ENCODE results near the gene KIF18B. TPM values are rescaled to one million over a fixed set of nuclear protein-coding genes. Genes with fewer than 3 reads are reported as not detected.

KIF18B gene
- total RNA-seq, 1 experiment from 2014 or later: 58.5 TPM

- Histone ChIP-seq H2AFZ (no peak overlapping the region), H3K4me3 (no peak overlapping the region), H3K79me2 (ENCODE audit: low read depth) (no peaks in the 10 kb centered on the region), H3K4me2 (no peak overlapping the region), H3K36me3 (ENCODE audit: low read depth) (no peaks in the 10 kb centered on the region), H3K27me3 (ENCODE audit: insufficient read depth, low read depth) (peaks cover 19% of the 10 kb centered on the region), H3K9me3 (ENCODE audit: insufficient read depth, low read depth) (no peaks in the 10 kb centered on the region), H4K20me1 (ENCODE audit: insufficient read depth) (no peaks in the 10 kb centered on the region), H3K9me2 (ENCODE audit: insufficient read depth) (no peaks in the 10 kb centered on the region), H3F3A (ENCODE audit: insufficient read depth, low read depth) (no peaks in the 10 kb centered on the region), H3K27ac (no peak overlapping the region), H3K4me1 (replicated peaks; ENCODE audit: insufficient read depth) (peaks cover 8% of the 10 kb centered on the region; the same call in 1 of the 2 replicates)
- CTCF ChIA-PET: no interaction called here
- POLR2A ChIA-PET (ENCODE audit: unreplicated experiment): interaction anchor here (0.5 kb wide), 1 partner anchor 24 kb away, joined by 14 read pairs; the partner anchor contains the start of gene C1QL1
- BruUV-seq (replicated peaks): no TSS peak
- TF ChIP-seq EZH2 (IDR thresholded peaks at IDR 0.05; ENCODE audit: low read depth): no peak
- TF ChIP-seq CTCF (conservative IDR thresholded peaks at IDR 0.05): no peak
- DNase-seq: no peak
- intact Hi-C loops (cut with micrococcal nuclease; ENCODE audit: unreplicated experiment): no loop called here
Observed at GRCh38 chr17:44992242-44992939, 44.8 kb upstream of the KIF18B start.

- ChIA-PET CTCF (no interaction called here), POLR2A (ENCODE audit: unreplicated experiment) (interaction anchor here (0.6 to 0.7 kb wide), 2 partner anchors 97 to 1045 kb away, joined by 3 to 10 read pairs; no protein-coding TSS in a partner anchor)
- H3F3A ChIP-seq (ENCODE audit: insufficient read depth, low read depth): no peaks in the 10 kb centered on the region
- H3K4me2 ChIP-seq: no peak overlapping the region
- H3K36me3 ChIP-seq (ENCODE audit: low read depth): no peaks in the 10 kb centered on the region
- H3K27me3 ChIP-seq (ENCODE audit: insufficient read depth, low read depth): peaks cover 10% of the 10 kb centered on the region; the same call in 1 of the 2 replicates
- H3K4me3 ChIP-seq: no peak overlapping the region
- H3K9me2 ChIP-seq (ENCODE audit: insufficient read depth): no peaks in the 10 kb centered on the region
- intact Hi-C loops (cut with micrococcal nuclease; ENCODE audit: unreplicated experiment): no loop called here
- peak in 1 of 2 experiments; percentile 37 for DNase-seq
- peaks cover 8% of the 10 kb centered on the region; the same call in 1 of the 2 replicates for H3K4me1 ChIP-seq (replicated peaks; ENCODE audit: insufficient read depth)
- no TSS peak for BruUV-seq (replicated peaks)
- H3K9me3 ChIP-seq (ENCODE audit: insufficient read depth, low read depth): no peaks in the 10 kb centered on the region
- no peaks in the 10 kb centered on the region for H3K79me2 ChIP-seq (ENCODE audit: low read depth)
- H2AFZ ChIP-seq: no peak overlapping the region
- TF ChIP-seq CTCF (conservative IDR thresholded peaks at IDR 0.05) (no peak), EZH2 (IDR thresholded peaks at IDR 0.05; ENCODE audit: low read depth) (no peak)
- H4K20me1 ChIP-seq (ENCODE audit: insufficient read depth): no peaks in the 10 kb centered on the region
- no peak overlapping the region for H3K27ac ChIP-seq
Observed at GRCh38 chr17:44990994-44991393, 43.4 kb upstream of the KIF18B start.

GRCh38 chr17:44989552-44990138 lies 42.1 kb upstream of the KIF18B start:
- no peak overlapping the region for H3K4me2 ChIP-seq
- no peaks in the 10 kb centered on the region for H4K20me1 ChIP-seq (ENCODE audit: insufficient read depth)
- ChIA-PET CTCF (no interaction called here), POLR2A (ENCODE audit: unreplicated experiment) (no interaction called here)
- peaks cover 4% of the 10 kb centered on the region for H3K27me3 ChIP-seq (ENCODE audit: insufficient read depth, low read depth)
- no peaks in the 10 kb centered on the region for H3K9me3 ChIP-seq (ENCODE audit: insufficient read depth, low read depth)
- no peak overlapping the region for H2AFZ ChIP-seq
- no peaks in the 10 kb centered on the region for H3K36me3 ChIP-seq (ENCODE audit: low read depth)
- TF ChIP-seq EZH2 (IDR thresholded peaks at IDR 0.05; ENCODE audit: low read depth) (no peak), CTCF (conservative IDR thresholded peaks at IDR 0.05) (no peak)
- no peaks in the 10 kb centered on the region for H3F3A ChIP-seq (ENCODE audit: insufficient read depth, low read depth)
- no peak overlapping the region for H3K27ac ChIP-seq
- no peaks in the 10 kb centered on the region for H3K79me2 ChIP-seq (ENCODE audit: low read depth)
- no peaks in the 10 kb centered on the region for H3K9me2 ChIP-seq (ENCODE audit: insufficient read depth)
- H3K4me1 ChIP-seq (replicated peaks; ENCODE audit: insufficient read depth): peaks cover 8% of the 10 kb centered on the region; the same call in 1 of the 2 replicates
- BruUV-seq (replicated peaks): no TSS peak
- no peak for DNase-seq
- intact Hi-C loops (cut with micrococcal nuclease; ENCODE audit: unreplicated experiment): no loop called here
- H3K4me3 ChIP-seq: no peak overlapping the region
